H9 (cell line): ENCODE results near the gene OR2T5. TPM values are rescaled to one million over a fixed set of nuclear protein-coding genes. Genes with fewer than 3 reads are reported as not detected.
"Not testable (repeated sequence)": the region's sequence is repeated elsewhere in the genome, so short reads cannot be mapped to it uniquely, and the experiment has no call there.

Experiments
- DNase-seq: peaks from one replicate; pipeline ENCODE4 v3.0.0-alpha.2; 2017
- H2AFZ ChIP-seq: one replicate; pipeline ENCODE4 v1.6.1; 2013; ENCODE audit warnings: mild to moderate bottlenecking, low read length, control low read depth, moderate library complexity
- H2AK5ac ChIP-seq: 2 replicates; pipeline ENCODE4 v1.6.1; 2013; ENCODE audit warnings: low read length, control low read depth, mixed read lengths; ENCODE audit not compliant: insufficient read length
- H2BK120ac ChIP-seq: one replicate; pipeline ENCODE4 v1.6.1; 2013; ENCODE audit warnings: low read depth, mild to moderate bottlenecking, low read length, control low read depth, inconsistent platforms; ENCODE audit not compliant: poor library complexity, severe bottlenecking
- H2BK12ac ChIP-seq: 2 replicates; pipeline ENCODE4 v1.6.1; 2013; ENCODE audit warnings: low read length, control low read depth, mixed read lengths, low read depth; ENCODE audit not compliant: insufficient read length
- H2BK15ac ChIP-seq: 2 replicates; pipeline ENCODE4 v1.6.1; 2013; ENCODE audit warnings: low read depth, low read length, control low read depth
- H2BK20ac ChIP-seq: one replicate; pipeline ENCODE4 v1.6.1; 2013; ENCODE audit warnings: low read depth, mild to moderate bottlenecking, low read length, control low read depth, inconsistent platforms; ENCODE audit not compliant: poor library complexity, severe bottlenecking
- H2BK5ac ChIP-seq: 2 replicates; pipeline ENCODE4 v1.6.1; 2013; ENCODE audit warnings: low read length, control low read depth, mixed read lengths; ENCODE audit not compliant: insufficient read length
- H3K14ac ChIP-seq: 2 replicates; pipeline ENCODE4 v1.6.1; 2013; ENCODE audit warnings: low read length, control low read depth; ENCODE audit not compliant: insufficient read depth
- H3K18ac ChIP-seq: 2 replicates; pipeline ENCODE4 v1.6.1; 2013; ENCODE audit warnings: low read depth, mild to moderate bottlenecking, mixed read lengths, low read length, control low read depth; ENCODE audit not compliant: insufficient read length
- H3K23ac ChIP-seq: 2 replicates; pipeline ENCODE4 v1.6.1; 2013; ENCODE audit warnings: low read length, control low read depth, mixed read lengths, low read depth; ENCODE audit not compliant: insufficient read length
- H3K23me2 ChIP-seq: 2 replicates; pipeline ENCODE4 v1.6.1; 2013; ENCODE audit warnings: low read depth, mild to moderate bottlenecking, mixed read lengths, low read length, control low read depth; ENCODE audit not compliant: insufficient read length, poor library complexity, severe bottlenecking
- H3K27ac ChIP-seq: 2 replicates; pipeline ENCODE4 v1.5.1; 2013; ENCODE audit warnings: low read length, control low read depth, mixed read lengths, low read depth; ENCODE audit not compliant: insufficient read length
- H3K27me3 ChIP-seq: 2 replicates; pipeline ENCODE4 v1.6.1; 2013; ENCODE audit warnings: low read length, control low read depth, inconsistent platforms; ENCODE audit not compliant: insufficient read depth
- H3K4ac ChIP-seq: 2 replicates; pipeline ENCODE4 v1.6.1; 2013; ENCODE audit warnings: low read depth, mild to moderate bottlenecking, control low read depth, inconsistent platforms, low read length, moderate library complexity
- H3K4me1 ChIP-seq: 2 replicates; pipeline ENCODE4 v1.6.1; 2013; ENCODE audit warnings: low read length, control low read depth, inconsistent platforms; ENCODE audit not compliant: insufficient read depth
- H3K4me2 ChIP-seq: 2 replicates; pipeline ENCODE4 v1.6.1; 2013; ENCODE audit warnings: low read length, control low read depth, mixed read lengths; ENCODE audit not compliant: insufficient read length, insufficient read depth
- H3K56ac ChIP-seq: 2 replicates; pipeline ENCODE4 v1.6.1; 2013; ENCODE audit warnings: low read depth, mild to moderate bottlenecking, mixed read lengths, low read length, control low read depth; ENCODE audit not compliant: insufficient read length
- H3K79me1 ChIP-seq: 2 replicates; pipeline ENCODE4 v1.6.1; 2013; ENCODE audit warnings: low read depth, mild to moderate bottlenecking, moderate library complexity, low read length, control low read depth, inconsistent platforms; ENCODE audit not compliant: insufficient read depth, poor library complexity, severe bottlenecking
- H3K79me2 ChIP-seq: 2 replicates; pipeline ENCODE4 v1.6.1; 2013; ENCODE audit warnings: low read length, control low read depth, inconsistent platforms; ENCODE audit not compliant: insufficient read depth
- H3K9ac ChIP-seq: 2 replicates; pipeline ENCODE4 v1.6.1; 2013; ENCODE audit warnings: low read length, control low read depth, mixed read lengths; ENCODE audit not compliant: insufficient read length; ENCODE audit errors: extremely low read depth
- H3K9me3 ChIP-seq: one replicate; pipeline ENCODE4 v1.6.1; 2013; ENCODE audit warnings: low read depth, low read length, inconsistent platforms; ENCODE audit not compliant: control insufficient read depth
- H3T11ph ChIP-seq: one replicate; pipeline ENCODE4 v1.6.1; 2013; ENCODE audit warnings: mild to moderate bottlenecking, low read length, control low read depth, inconsistent platforms
- H4K20me1 ChIP-seq: one replicate; pipeline ENCODE4 v1.6.1; 2013; ENCODE audit not compliant: control insufficient read depth, insufficient read length, insufficient read depth
- H4K5ac ChIP-seq: 2 replicates; pipeline ENCODE4 v1.6.1; 2013; ENCODE audit warnings: low read depth, mild to moderate bottlenecking, mixed read lengths, low read length, control low read depth; ENCODE audit not compliant: insufficient read length
- H4K8ac ChIP-seq: replicated peaks from 2 replicates; pipeline ENCODE4 v1.6.1; 2013; ENCODE audit warnings: low read length, control low read depth, mixed read lengths, low read depth; ENCODE audit not compliant: insufficient read length
- H4K91ac ChIP-seq: 2 replicates; pipeline ENCODE4 v1.6.1; 2013; ENCODE audit warnings: low read depth, mild to moderate bottlenecking, moderate library complexity, mixed read lengths, low read length, control low read depth; ENCODE audit not compliant: insufficient read length
- H3K27ac Mint-ChIP-seq, 3 experiments: 2 replicates in 2 of 3; 3 replicates in 1 of 3; pipeline ENCODE4 v1.8.0; 2020 to 2021; ENCODE audit warnings: mixed read lengths in 3 of 3, mild to moderate bottlenecking in 1 of 3, moderate library complexity in 1 of 3
- H3K27me3 Mint-ChIP-seq: 2 replicates; pipeline ENCODE4 v1.8.0; 2021; ENCODE audit warnings: low read depth, mild to moderate bottlenecking, moderate library complexity, mixed read lengths
- H3K36me3 Mint-ChIP-seq, 3 experiments: 2 replicates in 2 of 3; 3 replicates in 1 of 3; pipeline ENCODE4 v1.8.0; 2020 to 2021; ENCODE audit warnings: low read depth in 3 of 3, mixed read lengths in 3 of 3; ENCODE audit not compliant: insufficient read depth in 1 of 3
- H3K4me1 Mint-ChIP-seq, 2 experiments: 2 replicates each; pipeline ENCODE4 v1.8.0; 2020; ENCODE audit warnings: mixed read lengths in 2 of 2
- H3K4me3 Mint-ChIP-seq, 2 experiments: 2 replicates in 1 of 2; 3 replicates in 1 of 2; pipeline ENCODE4 v1.8.0; 2020 to 2021; ENCODE audit warnings: mild to moderate bottlenecking in 2 of 2, mixed read lengths in 2 of 2, moderate library complexity in 1 of 2
- H3K9me3 Mint-ChIP-seq, 2 experiments: 2 replicates in 1 of 2; 3 replicates in 1 of 2; pipeline ENCODE4 v1.8.0; 2020; ENCODE audit warnings: mild to moderate bottlenecking in 2 of 2, mixed read lengths in 2 of 2, moderate library complexity in 1 of 2
- WGBS: extraction: QIAGEN DNeasy Blood & Tissue Kit; methylation state at CpG from one replicate; pipeline ENCODE4 v1.1.7; 2013; ENCODE audit warnings: missing lambda C conversion rate, low lambda C conversion rate, mixed read lengths; ENCODE audit not compliant: insufficient read length; ENCODE audit errors: extremely low coverage; 5-methylcytosine and 5-hydroxymethylcytosine counted together
- total RNA-seq: library from RNA; stranded (reverse); gene quantifications from 2 replicates; pipeline ENCODE4 v1.2.1, GENCODE V29; 2021

The OR2T5 gene
- total RNA-seq, 1 experiment from 2014 or later = not detected

GRCh38 chr1:248450466-248451145, 37.8 kb upstream of the OR2T5 start:
- H4K91ac ChIP-seq, H3K27ac Mint-ChIP-seq, H3K9ac ChIP-seq: not testable (repeated sequence)

GRCh38 chr1:248453619-248454018, 34.8 kb upstream of the OR2T5 start:
- not testable (repeated sequence) for H4K8ac ChIP-seq, H3K79me1 ChIP-seq, H4K5ac ChIP-seq, H3K4me2 ChIP-seq, H3K36me3 Mint-ChIP-seq, H3K27ac Mint-ChIP-seq, H4K91ac ChIP-seq, H3K9me3 ChIP-seq, H2BK120ac ChIP-seq, H3K23me2 ChIP-seq, H3K4me1 ChIP-seq, H2BK20ac ChIP-seq, H3K4me1 Mint-ChIP-seq, H2AFZ ChIP-seq, H3K79me2 ChIP-seq, H2BK12ac ChIP-seq, H3K27me3 ChIP-seq, H3K56ac ChIP-seq, H3K4me3 Mint-ChIP-seq, H4K20me1 ChIP-seq, H3K27me3 Mint-ChIP-seq, DNase-seq, H3K23ac ChIP-seq, H3T11ph ChIP-seq, H3K27ac ChIP-seq, H2BK15ac ChIP-seq, H3K9ac ChIP-seq, H2AK5ac ChIP-seq, H3K4ac ChIP-seq, H3K18ac ChIP-seq, H2BK5ac ChIP-seq, H3K14ac ChIP-seq
- WGBS = no CpG with 5 or more reads among the region's 7 CpGs
- peaks cover 18 to 21% of the 10 kb centered on the region in 2 experiments for H3K9me3 Mint-ChIP-seq

More at GRCh38 chr1:248450466-248451145, 37.8 kb upstream of the OR2T5 start:
- not testable (repeated sequence) for H3K4me1 ChIP-seq, H3K9me3 ChIP-seq, H3K56ac ChIP-seq, H2AFZ ChIP-seq, H3T11ph ChIP-seq, H4K8ac ChIP-seq, H2BK5ac ChIP-seq, H3K18ac ChIP-seq, H3K36me3 Mint-ChIP-seq, H3K4ac ChIP-seq, H2BK12ac ChIP-seq, DNase-seq, H2BK20ac ChIP-seq, H4K5ac ChIP-seq, H3K4me1 Mint-ChIP-seq, H3K27me3 ChIP-seq, H4K20me1 ChIP-seq, H3K79me1 ChIP-seq, H3K4me3 Mint-ChIP-seq, H2BK120ac ChIP-seq, H3K79me2 ChIP-seq, H3K27ac ChIP-seq, H3K14ac ChIP-seq, H3K27me3 Mint-ChIP-seq, H2AK5ac ChIP-seq, H2BK15ac ChIP-seq, H3K23ac ChIP-seq, H3K4me2 ChIP-seq, H3K23me2 ChIP-seq
- H3K9me3 Mint-ChIP-seq = peaks cover 26 to 30% of the 10 kb centered on the region in 2 experiments
- WGBS = no CpG with 5 or more reads among the region's 5 CpGs
